C4-2B (cell line): ENCODE results near the gene MBLAC1.

Experiments
- ZFX ChIP-seq: fragments of 450-650 bp; IDR thresholded peaks from 2 replicates; pipeline ENCODE4 v1.6.1; 2017
- TF ChIP-seq, protein P1 (sequence below): fragments of 450-650 bp; conservative IDR thresholded peaks from 2 replicates; pipeline ENCODE4 v1.5.1; 2017; ENCODE audit warnings: mild to moderate bottlenecking

DNA sequence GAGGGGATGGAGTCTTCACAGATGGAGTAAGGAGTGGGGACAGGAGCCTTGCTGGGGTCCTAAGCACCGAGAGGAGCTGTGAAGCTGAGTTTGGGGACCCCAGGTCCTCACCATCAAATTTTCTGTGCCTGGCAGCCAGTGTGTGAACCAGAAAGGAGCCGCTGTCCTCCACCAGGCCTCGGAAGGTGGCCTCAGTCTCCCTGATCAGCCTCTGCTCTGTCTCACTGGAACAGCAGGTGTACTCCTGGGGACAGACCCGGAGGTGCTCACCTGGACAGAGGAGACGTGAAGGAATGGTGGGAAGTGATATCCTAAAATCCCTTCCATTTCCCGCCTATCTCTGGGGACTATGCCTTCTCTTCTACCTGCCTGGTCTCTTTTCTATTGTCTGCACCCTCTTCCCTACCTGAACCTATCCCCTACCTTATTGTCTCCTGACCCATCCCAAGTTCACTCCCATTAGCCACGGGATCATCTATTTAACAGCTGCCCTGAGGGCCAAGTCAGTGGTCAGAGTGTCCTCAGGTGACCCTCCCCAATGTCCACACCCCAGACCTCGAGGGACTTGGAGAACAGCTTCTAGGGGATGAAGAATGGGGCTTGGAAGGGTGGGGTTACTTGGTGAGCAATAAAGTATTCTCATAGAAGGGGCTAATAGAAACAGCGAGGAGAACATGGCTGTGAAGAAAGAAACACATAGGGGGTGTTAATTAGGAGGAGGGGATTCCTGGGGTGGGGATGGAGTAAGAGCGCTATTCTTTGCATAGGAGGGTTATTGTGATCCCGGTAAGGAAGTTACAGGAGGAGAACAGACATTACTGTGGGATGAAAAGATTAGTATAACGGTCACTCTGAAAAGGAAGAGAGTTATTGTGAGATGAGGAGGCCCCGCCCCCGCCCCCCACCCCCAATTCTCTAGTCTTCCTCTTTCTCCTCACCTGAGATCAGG is 49.6 kb downstream of the MBLAC1 start:
- TF ChIP-seq, protein P1, sequence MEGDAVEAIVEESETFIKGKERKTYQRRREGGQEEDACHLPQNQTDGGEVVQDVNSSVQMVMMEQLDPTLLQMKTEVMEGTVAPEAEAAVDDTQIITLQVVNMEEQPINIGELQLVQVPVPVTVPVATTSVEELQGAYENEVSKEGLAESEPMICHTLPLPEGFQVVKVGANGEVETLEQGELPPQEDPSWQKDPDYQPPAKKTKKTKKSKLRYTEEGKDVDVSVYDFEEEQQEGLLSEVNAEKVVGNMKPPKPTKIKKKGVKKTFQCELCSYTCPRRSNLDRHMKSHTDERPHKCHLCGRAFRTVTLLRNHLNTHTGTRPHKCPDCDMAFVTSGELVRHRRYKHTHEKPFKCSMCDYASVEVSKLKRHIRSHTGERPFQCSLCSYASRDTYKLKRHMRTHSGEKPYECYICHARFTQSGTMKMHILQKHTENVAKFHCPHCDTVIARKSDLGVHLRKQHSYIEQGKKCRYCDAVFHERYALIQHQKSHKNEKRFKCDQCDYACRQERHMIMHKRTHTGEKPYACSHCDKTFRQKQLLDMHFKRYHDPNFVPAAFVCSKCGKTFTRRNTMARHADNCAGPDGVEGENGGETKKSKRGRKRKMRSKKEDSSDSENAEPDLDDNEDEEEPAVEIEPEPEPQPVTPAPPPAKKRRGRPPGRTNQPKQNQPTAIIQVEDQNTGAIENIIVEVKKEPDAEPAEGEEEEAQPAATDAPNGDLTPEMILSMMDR: no peak
- TF ChIP-seq ZFX: no peak
